Left ventricle myocardium inferior (tissue), 1 donor: ENCODE measurements around the gene DISP3. TPM values are rescaled to one million over a fixed set of nuclear protein-coding genes. Genes with fewer than 3 reads are reported as not detected.

Experiments
- DNase-seq: peaks from one replicate; pipeline ENCODE4 v3.0.0-alpha.2; 2020
- H3K27ac ChIP-seq: fragments of 200-600 bp; replicated peaks from 2 replicates; pipeline ENCODE4 v1.8.0; 2021
- H3K27me3 ChIP-seq: fragments of 200-600 bp; 2 replicates; pipeline ENCODE4 v1.8.0; 2021; ENCODE audit warnings: low read depth
- H3K36me3 ChIP-seq: fragments of 200-600 bp; 2 replicates; pipeline ENCODE4 v1.8.0; 2021
- H3K4me1 ChIP-seq: fragments of 200-600 bp; 2 replicates; pipeline ENCODE4 v1.8.0; 2021
- H3K4me3 ChIP-seq: fragments of 200-600 bp; 2 replicates; pipeline ENCODE4 v1.8.0; 2021; ENCODE audit warnings: mild to moderate bottlenecking, moderate library complexity
- H3K9me3 ChIP-seq: fragments of 200-600 bp; replicated peaks from 2 replicates; pipeline ENCODE4 v1.8.0; 2021
- intact Hi-C: fragments of 100-400 bp; cut with micrococcal nuclease; formaldehyde crosslinking; loops from one replicate; pipeline ENCODE4 v1.11.0; 2022
- total RNA-seq: library from RNA; stranded (reverse); fragmentation: NEBNext Ultra II Directional; extraction: Animal tissue kit (Norgen Biotek cat#: 25700); gene quantifications from one replicate; pipeline ENCODE4 v1.2.1, GENCODE V29; 2021
- TF ChIP-seq, protein P1 (sequence below): fragments of 200-600 bp; IDR thresholded peaks from 2 replicates; pipeline ENCODE4 v1.8.0; 2021; ENCODE audit warnings: antibody characterized with exemption, mild to moderate bottlenecking, borderline replicate concordance
- donor health status: DM: no; HTN: yes; CAD: no; lungs with severe emphysema.

DISP3 gene
- total RNA-seq, 1 donor from 2014 or later, result not detected

GRCh38 chr1:11458811-11459275 lies 20.1 kb upstream of the DISP3 start:
- Histone ChIP-seq H3K9me3 (no peaks in the 10 kb centered on the region), H3K27ac (no peak overlapping the region), H3K27me3 (peaks cover 98% of the 10 kb centered on the region), H3K4me1 (peaks cover 12% of the 10 kb centered on the region), H3K36me3 (no peaks in the 10 kb centered on the region), H3K4me3 (no peak overlapping the region)
- intact Hi-C loops, result no loop called here
- peak; percentile 51 for DNase-seq
- TF ChIP-seq, protein P1, sequence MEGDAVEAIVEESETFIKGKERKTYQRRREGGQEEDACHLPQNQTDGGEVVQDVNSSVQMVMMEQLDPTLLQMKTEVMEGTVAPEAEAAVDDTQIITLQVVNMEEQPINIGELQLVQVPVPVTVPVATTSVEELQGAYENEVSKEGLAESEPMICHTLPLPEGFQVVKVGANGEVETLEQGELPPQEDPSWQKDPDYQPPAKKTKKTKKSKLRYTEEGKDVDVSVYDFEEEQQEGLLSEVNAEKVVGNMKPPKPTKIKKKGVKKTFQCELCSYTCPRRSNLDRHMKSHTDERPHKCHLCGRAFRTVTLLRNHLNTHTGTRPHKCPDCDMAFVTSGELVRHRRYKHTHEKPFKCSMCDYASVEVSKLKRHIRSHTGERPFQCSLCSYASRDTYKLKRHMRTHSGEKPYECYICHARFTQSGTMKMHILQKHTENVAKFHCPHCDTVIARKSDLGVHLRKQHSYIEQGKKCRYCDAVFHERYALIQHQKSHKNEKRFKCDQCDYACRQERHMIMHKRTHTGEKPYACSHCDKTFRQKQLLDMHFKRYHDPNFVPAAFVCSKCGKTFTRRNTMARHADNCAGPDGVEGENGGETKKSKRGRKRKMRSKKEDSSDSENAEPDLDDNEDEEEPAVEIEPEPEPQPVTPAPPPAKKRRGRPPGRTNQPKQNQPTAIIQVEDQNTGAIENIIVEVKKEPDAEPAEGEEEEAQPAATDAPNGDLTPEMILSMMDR, result peak; percentile 15

DNA sequence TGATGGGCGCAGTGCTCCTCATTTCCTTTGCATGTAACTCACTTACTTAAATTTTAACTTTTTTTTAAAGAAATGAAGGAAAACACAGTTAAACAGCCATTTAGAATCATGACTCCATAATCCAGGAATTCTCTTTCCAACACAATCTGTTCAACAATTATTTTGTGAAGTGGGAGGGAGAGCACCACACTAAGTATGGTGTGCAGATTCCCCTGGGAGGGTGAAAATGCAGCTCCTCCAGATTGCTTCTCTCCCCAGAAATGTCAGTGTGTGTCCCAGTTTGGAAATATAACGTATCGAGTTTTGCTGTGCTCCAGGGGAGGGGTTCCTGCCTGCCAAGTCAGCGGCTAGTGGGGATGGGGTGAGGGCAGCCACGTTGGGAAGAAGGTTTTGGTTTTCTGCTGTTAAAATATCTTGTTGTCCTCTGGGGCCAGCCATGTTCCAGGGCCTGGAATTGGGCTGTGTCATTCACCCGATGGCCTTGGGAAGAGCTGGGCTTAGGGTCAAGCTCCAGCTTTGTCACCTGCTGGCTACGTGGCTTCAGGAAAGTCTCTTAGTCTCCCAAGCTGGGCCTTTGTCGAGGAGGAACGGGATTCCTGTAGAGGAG lies 17.3 kb upstream of the DISP3 start:
- Histone ChIP-seq H3K9me3 (no peaks in the 10 kb centered on the region), H3K4me1 (peaks cover 12% of the 10 kb centered on the region), H3K27ac (no peak overlapping the region), H3K36me3 (no peaks in the 10 kb centered on the region), H3K4me3 (no peak overlapping the region), H3K27me3 (peaks cover 96% of the 10 kb centered on the region)
- no peak for DNase-seq
- intact Hi-C loops, result no loop called here
- TF ChIP-seq, protein P1, result no peak

GRCh38 chr1:11462224-11462923 lies 16.6 kb upstream of the DISP3 start:
- Histone ChIP-seq H3K4me1 (peaks cover 12% of the 10 kb centered on the region), H3K27ac (no peak overlapping the region), H3K36me3 (no peaks in the 10 kb centered on the region), H3K27me3 (peaks cover 96% of the 10 kb centered on the region), H3K4me3 (no peak overlapping the region), H3K9me3 (no peaks in the 10 kb centered on the region)
- intact Hi-C loops, result no loop called here
- no peak for DNase-seq
- TF ChIP-seq, protein P1, result no peak

- intact Hi-C loops, result no loop called here
- Histone ChIP-seq H3K27me3 (peaks cover 97% of the 10 kb centered on the region), H3K27ac (no peak overlapping the region)
Measured at GRCh38 chr1:11463177-11463576, 15.8 kb upstream of the DISP3 start.

DNA sequence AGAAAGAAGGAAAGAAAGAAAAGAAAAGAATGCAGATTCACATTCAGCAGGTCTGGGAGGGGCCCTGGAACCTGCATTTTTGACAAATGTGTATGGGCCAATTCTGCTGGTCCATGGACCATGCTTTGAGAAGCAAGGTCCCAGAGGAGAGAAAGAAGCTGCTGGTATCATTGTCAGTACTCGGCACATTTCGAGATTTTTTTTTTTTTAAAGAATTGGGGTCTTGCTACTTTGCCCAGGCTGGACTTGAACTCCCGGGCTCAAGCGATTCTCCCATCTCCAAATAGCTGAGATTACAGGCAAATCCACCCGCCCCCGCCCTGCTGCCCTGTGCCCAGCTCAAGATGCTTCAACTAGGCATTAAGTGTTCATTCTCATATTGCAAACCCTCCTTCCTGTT lies 13.6 kb upstream of the DISP3 start:
- Histone ChIP-seq H3K27me3 (peaks cover 95% of the 10 kb centered on the region), H3K27ac (no peak overlapping the region), H3K4me3 (no peak overlapping the region), H3K4me1 (no peaks in the 10 kb centered on the region), H3K9me3 (no peaks in the 10 kb centered on the region), H3K36me3 (no peaks in the 10 kb centered on the region)
- no peak for DNase-seq
- intact Hi-C loops, result no loop called here
- TF ChIP-seq, protein P1, result no peak

More at GRCh38 chr1:11463177-11463576, 15.8 kb upstream of the DISP3 start:
- Histone ChIP-seq H3K4me1 (peaks cover 12% of the 10 kb centered on the region), H3K36me3 (no peaks in the 10 kb centered on the region), H3K9me3 (no peaks in the 10 kb centered on the region), H3K4me3 (no peak overlapping the region)
- no peak for DNase-seq
- TF ChIP-seq, protein P1, result no peak
